Measurements from ENCODE around the gene MMS22L. TPM values are rescaled to one million over a fixed set of nuclear protein-coding genes. Genes with fewer than 3 reads are reported as not detected.

Gene MMS22L
- total RNA-seq, 1 donor from 2014 or later: 8.5 TPM

DNA sequence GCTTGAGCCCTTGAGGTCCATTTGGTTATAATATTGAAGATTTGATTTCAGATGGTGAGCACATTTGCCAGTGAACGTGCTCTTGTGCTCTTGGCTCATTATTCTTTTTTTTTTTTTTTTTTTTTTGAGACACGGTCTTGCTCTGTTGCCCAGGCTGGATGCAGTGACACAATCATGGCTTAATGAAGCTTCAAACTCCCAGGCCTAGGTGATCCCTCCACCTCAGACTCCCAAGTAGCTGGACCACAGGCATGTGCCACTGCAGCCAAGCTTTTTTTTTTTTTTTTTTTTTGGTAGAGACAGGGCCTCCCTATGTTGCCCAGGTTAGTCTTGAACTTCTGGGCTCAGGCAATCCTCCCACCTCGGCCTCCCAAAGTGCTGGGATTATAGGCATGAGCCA is 182.3 kb downstream of the MMS22L start:
- Mint-ChIP-seq H3K9me3 (ENCODE audit: unreplicated experiment) (no peaks in the 10 kb centered on the region), H3K4me3 (ENCODE audit: unreplicated experiment) (no peak overlapping the region), H3K27ac (ENCODE audit: unreplicated experiment) (no peak overlapping the region), H3K4me1 (ENCODE audit: unreplicated experiment) (peaks cover 14% of the 10 kb centered on the region), H3K36me3 (ENCODE audit: unreplicated experiment) (no peaks in the 10 kb centered on the region), H3K27me3 (ENCODE audit: unreplicated experiment) (peaks cover 4% of the 10 kb centered on the region)
- TF ChIP-seq, protein P1, sequence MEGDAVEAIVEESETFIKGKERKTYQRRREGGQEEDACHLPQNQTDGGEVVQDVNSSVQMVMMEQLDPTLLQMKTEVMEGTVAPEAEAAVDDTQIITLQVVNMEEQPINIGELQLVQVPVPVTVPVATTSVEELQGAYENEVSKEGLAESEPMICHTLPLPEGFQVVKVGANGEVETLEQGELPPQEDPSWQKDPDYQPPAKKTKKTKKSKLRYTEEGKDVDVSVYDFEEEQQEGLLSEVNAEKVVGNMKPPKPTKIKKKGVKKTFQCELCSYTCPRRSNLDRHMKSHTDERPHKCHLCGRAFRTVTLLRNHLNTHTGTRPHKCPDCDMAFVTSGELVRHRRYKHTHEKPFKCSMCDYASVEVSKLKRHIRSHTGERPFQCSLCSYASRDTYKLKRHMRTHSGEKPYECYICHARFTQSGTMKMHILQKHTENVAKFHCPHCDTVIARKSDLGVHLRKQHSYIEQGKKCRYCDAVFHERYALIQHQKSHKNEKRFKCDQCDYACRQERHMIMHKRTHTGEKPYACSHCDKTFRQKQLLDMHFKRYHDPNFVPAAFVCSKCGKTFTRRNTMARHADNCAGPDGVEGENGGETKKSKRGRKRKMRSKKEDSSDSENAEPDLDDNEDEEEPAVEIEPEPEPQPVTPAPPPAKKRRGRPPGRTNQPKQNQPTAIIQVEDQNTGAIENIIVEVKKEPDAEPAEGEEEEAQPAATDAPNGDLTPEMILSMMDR (IDR thresholded peaks at IDR 0.05): no peak
- DNase-seq (ENCODE audit: extremely low spot score, unreplicated experiment): no peak

DNA sequence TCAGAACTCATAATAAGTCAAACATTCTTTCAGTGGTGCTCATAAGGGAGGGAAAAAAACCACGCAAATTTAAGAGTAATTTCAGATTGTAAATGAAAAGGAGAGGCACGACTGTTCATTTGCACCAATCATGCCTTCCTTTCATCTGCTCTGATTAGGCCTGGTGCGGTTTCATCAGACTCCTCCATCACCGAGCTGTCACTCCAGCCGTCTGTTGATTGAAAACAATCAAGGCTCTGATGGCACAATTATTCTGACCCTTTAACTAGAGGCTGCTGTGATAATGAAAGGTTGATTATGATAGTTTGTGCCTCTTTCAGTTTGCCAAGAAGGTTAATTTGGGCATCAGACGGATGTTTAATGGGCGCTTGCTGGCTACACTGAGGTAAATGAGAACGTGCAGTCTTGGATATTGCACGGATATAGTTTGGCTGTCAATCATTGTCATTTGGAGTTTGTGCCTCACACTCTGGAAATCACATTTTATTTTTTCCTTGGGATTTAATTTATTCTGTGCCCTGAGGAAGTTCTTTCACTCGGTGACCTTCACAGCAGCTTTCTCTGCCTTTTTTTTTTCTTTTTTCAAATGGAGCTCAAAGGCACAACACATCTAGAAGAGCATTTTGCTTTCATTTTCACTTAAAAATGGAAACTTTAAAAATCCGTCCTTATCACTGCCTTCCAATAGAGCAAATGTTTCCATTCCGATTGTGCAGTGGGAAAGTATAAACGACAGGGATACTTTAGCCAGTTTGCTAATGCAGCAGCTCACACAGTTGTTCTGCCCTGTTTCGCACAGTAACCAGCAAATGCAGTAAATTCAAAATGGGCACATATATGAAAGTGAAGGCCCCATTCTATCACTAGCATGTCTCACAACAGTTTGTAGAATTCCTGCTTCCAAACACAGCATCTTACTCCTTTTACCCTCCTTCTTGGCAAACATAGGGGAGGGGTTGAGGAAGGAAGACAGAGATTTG is 185.7 kb downstream of the MMS22L start:
- H3K4me3 Mint-ChIP-seq (ENCODE audit: unreplicated experiment): peak overlapping the region; percentile 65
- TF ChIP-seq, protein P1 (IDR thresholded peaks at IDR 0.05): no peak

DNA sequence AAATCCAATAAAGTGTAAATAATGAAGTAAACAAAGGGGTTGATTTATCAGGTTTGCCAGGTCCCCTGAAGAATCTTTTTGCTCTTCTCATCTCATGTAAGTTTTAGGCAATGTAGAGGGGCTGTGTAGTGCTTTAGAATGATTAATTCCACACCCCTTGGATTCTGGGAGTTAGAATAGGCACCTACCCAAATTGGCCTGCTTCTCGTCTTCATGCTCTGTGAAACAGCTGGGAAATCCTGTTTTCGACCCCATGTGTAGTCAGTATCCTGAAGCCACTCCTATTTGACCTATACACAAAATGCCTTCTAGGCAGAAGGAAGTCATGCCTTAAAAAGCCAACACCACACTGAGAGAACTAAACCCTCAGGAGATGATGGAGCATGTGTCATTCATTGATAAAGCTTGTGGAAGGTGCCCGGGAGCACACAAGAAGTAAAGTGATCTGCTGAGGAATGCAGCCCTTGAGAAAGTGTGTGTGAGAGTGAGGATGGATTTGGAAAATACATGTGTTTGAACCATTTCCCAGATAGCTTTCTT is 187.6 kb downstream of the MMS22L start:
- TF ChIP-seq, protein P1 (IDR thresholded peaks at IDR 0.05): no peak
- H3K27me3 Mint-ChIP-seq (ENCODE audit: unreplicated experiment): no peaks in the 10 kb centered on the region

More for the DNA sequence above, 185.7 kb downstream of the MMS22L start:
- peaks cover 13% of the 10 kb centered on the region for H3K4me1 Mint-ChIP-seq (ENCODE audit: unreplicated experiment)
- H3K36me3 Mint-ChIP-seq (ENCODE audit: unreplicated experiment): no peaks in the 10 kb centered on the region
- no peak for DNase-seq (ENCODE audit: extremely low spot score, unreplicated experiment)
- peak overlapping the region; percentile 70 for H3K27ac Mint-ChIP-seq (ENCODE audit: unreplicated experiment)
- no peaks in the 10 kb centered on the region for H3K9me3 Mint-ChIP-seq (ENCODE audit: unreplicated experiment)
- no peaks in the 10 kb centered on the region for H3K27me3 Mint-ChIP-seq (ENCODE audit: unreplicated experiment)

DNA sequence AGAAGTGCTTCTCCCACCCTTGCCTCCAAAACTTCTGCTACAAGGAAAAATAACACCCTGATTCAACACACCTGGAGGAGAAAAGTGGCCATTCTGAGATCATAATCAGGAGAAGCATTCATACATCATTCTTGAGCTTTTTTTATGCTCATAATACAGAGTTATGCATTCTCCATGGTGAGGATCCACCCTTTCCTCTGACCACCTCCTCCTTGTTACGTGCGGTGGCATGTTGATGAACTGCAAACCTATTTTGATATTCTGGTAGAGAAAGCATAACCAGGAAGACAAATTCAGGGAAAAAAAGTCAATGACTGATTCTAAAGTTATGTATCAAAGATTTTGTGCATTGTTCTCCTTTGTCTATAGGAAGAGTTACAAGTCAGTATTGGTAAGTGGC is 188.6 kb downstream of the MMS22L start:
- Mint-ChIP-seq H3K27me3 (ENCODE audit: unreplicated experiment) (no peaks in the 10 kb centered on the region), H3K27ac (ENCODE audit: unreplicated experiment) (no peak overlapping the region), H3K36me3 (ENCODE audit: unreplicated experiment) (no peaks in the 10 kb centered on the region), H3K4me3 (ENCODE audit: unreplicated experiment) (no peak overlapping the region), H3K9me3 (ENCODE audit: unreplicated experiment) (no peaks in the 10 kb centered on the region), H3K4me1 (ENCODE audit: unreplicated experiment) (peaks cover 13% of the 10 kb centered on the region)
- no peak for DNase-seq (ENCODE audit: extremely low spot score, unreplicated experiment)
- TF ChIP-seq, protein P1 (IDR thresholded peaks at IDR 0.05): no peak

More for the DNA sequence above, 187.6 kb downstream of the MMS22L start:
- Mint-ChIP-seq H3K27ac (ENCODE audit: unreplicated experiment) (no peak overlapping the region), H3K4me1 (ENCODE audit: unreplicated experiment) (peaks cover 13% of the 10 kb centered on the region), H3K4me3 (ENCODE audit: unreplicated experiment) (no peak overlapping the region), H3K36me3 (ENCODE audit: unreplicated experiment) (no peaks in the 10 kb centered on the region), H3K9me3 (ENCODE audit: unreplicated experiment) (no peaks in the 10 kb centered on the region)
- no peak for DNase-seq (ENCODE audit: extremely low spot score, unreplicated experiment)

DNA sequence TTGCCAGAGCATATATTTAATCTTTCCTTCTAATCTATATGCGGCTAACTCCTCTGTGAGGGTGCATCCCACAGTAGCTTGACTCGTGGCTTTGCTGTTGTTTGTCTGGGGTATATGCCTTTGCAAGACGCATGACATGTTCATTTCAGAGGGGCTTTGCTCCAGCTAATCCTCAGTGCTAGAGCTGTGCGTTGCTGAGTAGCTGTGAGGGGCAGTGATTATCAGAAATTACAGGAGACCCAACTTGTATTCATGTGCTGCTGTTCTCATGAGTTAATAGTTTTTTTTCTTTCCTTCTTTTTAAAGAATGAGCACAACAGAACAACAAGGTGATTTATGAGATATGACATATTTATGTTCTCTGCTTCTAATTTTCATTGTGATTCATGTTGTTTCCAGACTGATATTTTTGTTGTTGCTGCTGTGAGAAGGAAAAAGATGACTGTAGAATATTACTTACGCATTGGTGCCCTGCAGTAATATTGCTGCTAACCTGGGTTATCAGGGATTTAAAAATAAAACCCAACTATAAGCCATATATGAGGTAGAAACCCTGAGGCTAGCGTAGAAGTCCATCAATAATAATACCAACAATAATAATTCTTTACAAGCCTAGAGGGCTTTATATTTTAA is 190.2 kb downstream of the MMS22L start:
- TF ChIP-seq, protein P1 (IDR thresholded peaks at IDR 0.05): no peak
- Mint-ChIP-seq H3K4me1 (ENCODE audit: unreplicated experiment) (peaks cover 10% of the 10 kb centered on the region), H3K4me3 (ENCODE audit: unreplicated experiment) (no peak overlapping the region), H3K27ac (ENCODE audit: unreplicated experiment) (no peak overlapping the region), H3K9me3 (ENCODE audit: unreplicated experiment) (no peaks in the 10 kb centered on the region), H3K36me3 (ENCODE audit: unreplicated experiment) (no peaks in the 10 kb centered on the region), H3K27me3 (ENCODE audit: unreplicated experiment) (no peaks in the 10 kb centered on the region)
- DNase-seq (ENCODE audit: extremely low spot score, unreplicated experiment): no peak

All from osteocyte (in vitro differentiated cells).